Stimulated activated naive CD8-positive, alpha-beta T cell treated with anti-CD3 and anti-CD28 coated beads, Interleukin-15, Interleukin-2, amounts not matched to agents 100 U/mL and 50 U/mL, for 24 hours (primary cell): ENCODE measurements around the gene CTTN.
A peak's percentile ranks its signal among the peaks of the same experiment; 100 is the strongest.

Experiments used
- ATAC-seq: fragments of 150-1000 bp; cut with Tn5 transposase; one replicate; pipeline ENCODE4 v1.10.0; 2021
- DNase-seq: peaks from one replicate; pipeline ENCODE4 v3.0.0; 2021

Gene CTTN

DNA sequence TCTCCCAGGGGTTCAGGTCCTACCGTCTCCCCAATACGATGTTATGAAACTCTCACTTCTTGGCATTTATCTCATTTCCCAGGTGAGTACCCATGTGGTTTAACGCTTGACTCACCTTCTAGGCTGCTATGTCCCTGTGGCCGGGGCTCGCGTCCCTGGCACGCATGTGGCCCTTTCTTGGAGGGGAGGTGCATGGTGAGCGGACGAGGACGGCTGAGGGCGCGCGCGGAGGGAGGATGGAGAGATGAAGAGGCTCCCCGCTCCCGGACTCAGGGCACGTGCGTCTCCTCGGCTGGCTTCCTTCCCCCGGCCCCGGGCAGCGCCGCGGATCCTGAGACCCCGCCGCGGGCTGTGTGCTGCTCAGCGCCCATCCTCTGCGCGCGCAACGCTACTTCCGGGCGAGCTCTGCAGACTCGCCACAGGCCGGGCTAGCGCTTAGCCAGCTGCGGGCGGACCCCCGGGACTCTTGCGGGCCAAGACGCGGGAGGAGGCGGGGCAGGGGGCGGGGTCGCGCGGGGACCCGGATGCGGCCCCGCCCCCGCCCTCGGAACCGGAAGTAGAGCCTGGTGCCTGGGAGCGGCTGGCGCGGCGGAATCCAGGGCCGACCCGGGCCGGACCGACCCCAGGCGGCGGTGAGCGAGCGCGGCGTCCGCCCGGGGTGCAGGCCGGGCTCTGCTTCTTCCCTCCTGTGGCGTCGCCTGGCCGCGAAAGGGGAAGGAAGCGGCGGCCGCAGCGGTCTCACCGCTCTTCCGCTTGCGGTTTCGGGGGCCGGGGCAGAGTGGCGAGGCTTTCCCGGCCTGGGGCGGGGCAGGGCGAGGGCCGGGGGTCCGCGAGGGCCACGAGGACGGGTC lies at the start of gene CTTN:
CTTN (plus strand) TSS at position 547 of the 851 bp plus-strand sequence. CDS start 8,769 bp downstream, outside the sequence.
- ATAC-seq (peak; percentile 67), DNase-seq (peak; percentile 80)

DNA sequence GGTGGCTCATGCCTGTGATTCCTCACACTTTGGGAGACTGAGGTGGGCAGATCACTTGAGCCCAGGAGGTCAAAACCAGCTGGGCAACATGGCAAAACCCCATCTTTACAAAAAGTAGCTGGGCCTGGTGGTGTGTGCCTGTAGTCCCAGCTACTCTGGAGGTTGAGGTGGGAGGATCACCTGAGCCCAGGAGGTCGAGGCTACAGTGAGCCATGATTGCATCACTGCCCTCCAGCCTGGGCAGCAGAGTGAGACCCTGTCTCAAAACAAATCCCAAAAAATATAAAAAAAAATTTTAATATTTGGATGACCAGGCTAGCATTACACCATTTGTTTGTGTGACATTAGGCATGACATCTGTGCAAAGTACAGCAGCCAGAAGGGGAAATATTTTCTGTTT lies 49.7 kb upstream of the CTTN start:
- no peak for DNase-seq
- no peak for ATAC-seq

DNA sequence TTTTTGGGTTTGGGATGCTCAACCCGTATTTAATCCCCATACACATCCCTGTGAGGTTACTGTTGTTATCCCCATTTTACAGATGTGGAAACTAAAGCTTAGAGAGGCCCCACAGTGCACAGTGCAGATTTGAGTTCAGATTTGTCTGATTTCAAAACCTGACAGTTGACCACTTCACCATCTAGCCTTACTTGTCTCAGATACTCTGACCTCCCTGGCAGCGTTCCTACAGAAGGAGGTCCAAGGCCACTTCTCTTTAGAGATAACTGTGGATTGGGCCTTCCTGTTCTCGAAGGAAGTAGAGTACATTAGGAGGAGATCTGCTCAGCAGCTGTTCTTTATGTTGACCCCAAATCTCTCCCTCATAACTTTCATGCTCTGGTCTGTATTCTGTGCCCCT lies 46.7 kb upstream of the CTTN start:
- no peak for ATAC-seq

DNA sequence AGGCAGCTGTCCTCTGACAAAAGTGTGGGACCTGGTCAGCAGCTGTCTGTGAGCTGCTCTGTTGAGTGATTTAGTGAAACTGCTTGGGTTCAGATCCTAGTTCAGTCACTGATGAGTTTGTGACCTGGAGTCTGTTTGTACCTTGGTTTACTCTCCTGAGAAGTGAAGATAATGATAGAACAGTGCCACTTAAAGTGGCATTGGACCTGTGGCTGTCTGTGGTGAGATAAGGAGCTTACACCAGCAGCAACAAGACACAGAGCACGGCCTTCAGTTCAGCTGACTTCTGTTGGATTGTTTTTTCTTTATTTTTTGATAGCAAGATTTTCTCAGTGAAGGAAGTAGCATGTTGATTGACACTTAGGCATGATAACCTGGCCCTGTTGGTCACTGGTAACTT lies 46.2 kb upstream of the CTTN start:
- no peak for ATAC-seq

More for the DNA sequence above, 46.7 kb upstream of the CTTN start:
- DNase-seq: no peak

DNA sequence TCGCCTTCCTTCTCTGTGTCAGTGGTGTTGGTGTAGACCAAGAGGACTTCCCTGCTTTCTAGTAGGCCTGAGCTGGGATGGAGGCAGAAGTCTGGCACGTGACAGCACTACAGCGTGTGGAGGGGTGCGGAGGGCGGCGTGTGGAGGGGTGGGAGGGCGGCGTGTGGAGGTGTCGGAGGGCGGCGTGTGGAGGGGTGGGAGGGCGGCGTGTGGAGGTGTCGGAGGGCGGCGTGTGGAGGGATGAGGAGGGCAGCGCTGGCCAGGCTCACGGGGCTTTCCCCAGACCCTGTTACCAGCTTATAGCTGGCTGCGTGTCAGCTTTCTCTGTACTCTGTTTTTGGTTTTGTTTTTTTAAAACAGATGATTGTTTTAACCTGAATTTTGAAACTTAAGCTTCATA lies 45.7 kb upstream of the CTTN start:
- no peak for ATAC-seq
- DNase-seq: no peak

More for the DNA sequence above, 46.2 kb upstream of the CTTN start:
- DNase-seq: no peak

DNA sequence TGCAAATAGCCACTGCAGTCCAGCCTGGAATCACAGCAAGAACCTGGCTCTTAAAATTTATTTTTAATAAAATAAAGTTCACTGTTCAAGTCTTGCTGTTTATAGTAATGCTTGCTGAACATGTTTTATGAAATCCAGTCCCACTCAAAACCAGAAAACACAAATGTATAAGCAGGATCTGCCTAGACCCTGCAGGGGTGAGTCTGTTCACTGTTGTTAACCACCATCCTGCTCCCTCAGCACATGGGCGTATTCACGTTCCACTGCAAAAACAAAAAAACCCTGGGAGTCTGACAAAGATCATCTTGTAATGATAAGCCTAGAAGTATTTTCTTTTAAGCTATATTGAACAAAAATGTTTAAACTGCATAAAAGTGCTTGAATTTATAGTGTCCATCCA lies 45.0 kb upstream of the CTTN start:
- no peak for ATAC-seq

DNA sequence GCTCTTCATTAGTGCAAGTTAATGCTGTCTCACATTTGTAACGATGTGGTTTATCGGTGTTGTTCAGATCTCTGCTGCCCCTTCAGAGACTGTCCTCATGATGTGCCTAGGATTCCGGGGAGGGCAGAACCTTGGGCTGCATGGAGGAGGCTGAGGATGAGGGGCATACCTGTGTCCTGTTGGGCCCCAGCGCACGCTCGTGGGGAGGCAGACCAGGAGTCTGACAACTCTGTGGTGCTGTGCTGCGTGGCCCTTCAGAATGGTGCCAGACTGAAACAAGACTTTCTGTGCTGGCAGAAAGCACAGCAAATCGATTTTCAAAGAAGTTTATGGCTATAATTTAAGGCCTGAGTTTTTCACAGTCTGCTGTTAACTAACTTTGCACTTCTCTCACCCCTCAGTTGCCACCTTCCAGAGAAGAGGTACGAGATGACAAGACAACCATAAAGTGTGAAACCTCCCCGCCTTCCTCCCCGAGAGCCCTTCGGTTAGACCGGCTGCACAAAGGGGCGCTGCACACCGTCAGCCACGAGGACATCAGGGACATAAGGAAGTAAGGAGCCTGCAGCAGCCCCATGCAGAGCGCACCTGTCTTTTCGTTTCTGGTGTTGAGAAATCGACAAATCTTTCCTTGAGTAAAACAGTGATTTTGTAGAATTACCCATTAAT lies 44.3 kb upstream of the CTTN start:
- DNase-seq (no peak), ATAC-seq (no peak)

More for the DNA sequence above, 45.0 kb upstream of the CTTN start:
- DNase-seq: no peak

DNA sequence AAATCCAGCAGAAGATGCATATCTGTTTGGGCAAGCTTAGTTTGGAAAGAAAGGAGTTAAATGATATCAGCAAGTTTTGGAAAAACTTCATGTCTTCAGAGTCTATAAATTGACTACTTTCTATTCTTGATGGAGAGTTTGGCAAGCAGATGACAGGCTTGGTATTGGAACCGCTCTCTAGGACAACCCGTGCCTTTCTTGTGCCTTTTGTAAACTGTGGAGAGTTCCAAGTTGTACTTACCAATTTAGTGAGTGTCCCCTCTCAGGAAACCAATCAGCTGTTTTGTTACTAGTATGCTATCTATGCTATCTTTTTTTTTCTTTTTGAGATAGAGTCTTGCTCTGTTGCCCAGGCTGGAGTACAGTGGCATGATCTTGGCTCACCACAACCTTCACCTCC lies 43.7 kb upstream of the CTTN start:
- no peak for ATAC-seq

DNA sequence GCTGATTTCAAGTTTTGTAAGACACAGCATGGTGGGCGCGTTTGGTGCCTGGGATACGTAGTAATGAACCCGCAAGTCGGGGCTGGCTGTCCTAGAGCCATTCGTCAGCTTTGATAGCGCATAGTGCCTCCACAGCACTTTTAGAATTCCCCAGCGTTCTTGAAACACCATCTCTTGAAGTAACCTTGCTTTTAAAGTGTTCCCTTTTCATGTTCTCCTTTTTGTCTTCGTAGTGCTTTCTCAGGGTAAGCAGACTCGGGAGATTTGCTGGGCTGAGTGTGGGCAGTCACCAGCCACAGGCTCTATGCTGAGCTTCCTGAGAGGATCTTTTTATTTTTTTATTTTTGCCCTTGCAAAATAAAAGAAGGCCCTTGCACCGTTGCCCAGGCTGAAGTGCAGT lies 39.6 kb upstream of the CTTN start:
- ATAC-seq (no peak), DNase-seq (no peak)

More for the DNA sequence above, 43.7 kb upstream of the CTTN start:
- no peak for DNase-seq

DNA sequence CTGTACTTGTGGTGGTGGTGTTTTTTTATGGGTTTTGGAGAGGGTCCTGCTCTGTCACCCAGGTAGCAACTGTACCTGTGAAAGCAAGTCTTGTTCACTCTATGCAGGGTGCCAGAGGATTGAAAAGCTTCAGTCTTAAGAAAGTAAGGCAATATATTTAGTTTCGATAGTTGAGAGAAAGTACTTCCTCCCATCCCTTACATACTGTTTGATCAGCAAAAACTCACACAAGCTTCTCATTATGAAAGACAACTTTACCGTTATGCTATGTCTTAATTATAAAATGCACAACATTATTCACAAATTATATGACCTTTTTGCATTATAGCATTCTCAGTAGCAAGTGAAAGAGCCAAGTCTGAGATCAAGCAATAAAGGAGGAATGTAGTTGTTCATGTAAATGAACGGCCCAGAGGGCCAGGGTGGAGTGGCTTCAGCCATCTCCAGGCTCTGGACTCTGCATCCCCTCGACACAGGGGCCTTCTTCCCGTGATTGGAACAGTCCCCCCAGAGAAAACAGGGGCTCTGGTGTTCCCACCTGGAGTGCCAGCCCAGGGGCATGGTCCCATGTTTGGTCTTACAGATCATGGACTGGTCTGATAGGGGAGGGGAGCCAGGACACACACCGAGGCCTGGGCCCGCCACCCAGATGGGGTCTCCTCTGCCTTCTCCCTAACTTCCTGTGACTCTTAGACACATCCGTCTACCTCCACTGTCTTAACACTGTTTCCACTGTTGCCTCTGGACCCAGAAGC lies 38.7 kb upstream of the CTTN start:
- DNase-seq (no peak), ATAC-seq (no peak)

DNA sequence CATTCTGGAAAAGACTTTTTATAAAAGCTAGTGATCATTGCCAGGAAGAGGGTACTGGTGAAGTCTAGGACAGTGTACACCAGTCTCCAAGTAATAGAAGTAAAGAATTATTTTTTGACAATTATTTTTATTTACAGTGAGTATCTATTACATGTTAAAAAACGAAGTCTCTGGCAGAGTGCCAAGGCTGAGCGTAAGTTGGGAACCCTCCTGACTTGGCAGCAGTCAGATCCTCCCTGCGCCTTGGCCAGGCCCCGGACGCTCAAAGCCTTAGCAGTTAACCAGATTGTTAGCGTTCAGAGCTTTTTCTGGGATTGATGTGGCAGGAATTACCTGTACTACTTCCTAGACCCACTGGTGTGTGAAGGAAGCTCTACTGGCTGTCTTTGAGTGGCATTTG lies 38.1 kb upstream of the CTTN start:
- ATAC-seq (no peak), DNase-seq (no peak)

DNA sequence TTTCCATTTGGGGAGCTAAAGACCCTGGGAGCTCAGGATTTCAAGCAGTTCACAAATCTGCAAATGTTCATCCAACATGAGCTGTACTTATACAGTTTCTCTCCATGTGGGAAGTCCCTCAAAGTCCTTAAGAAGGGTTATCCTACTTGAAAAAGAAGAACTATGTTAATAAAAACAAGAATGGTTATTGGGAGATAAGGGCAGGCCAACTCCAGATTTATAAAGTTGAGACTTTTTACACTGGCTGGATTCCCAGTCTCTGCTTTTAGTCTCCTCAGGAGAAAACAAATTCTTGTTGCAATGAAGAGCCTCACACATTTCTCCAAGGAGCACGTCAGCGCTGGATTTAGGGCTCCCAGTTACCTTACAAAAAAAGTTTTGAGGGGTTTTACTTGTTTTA lies 34.2 kb upstream of the CTTN start:
- ATAC-seq: no peak
- no peak for DNase-seq

DNA sequence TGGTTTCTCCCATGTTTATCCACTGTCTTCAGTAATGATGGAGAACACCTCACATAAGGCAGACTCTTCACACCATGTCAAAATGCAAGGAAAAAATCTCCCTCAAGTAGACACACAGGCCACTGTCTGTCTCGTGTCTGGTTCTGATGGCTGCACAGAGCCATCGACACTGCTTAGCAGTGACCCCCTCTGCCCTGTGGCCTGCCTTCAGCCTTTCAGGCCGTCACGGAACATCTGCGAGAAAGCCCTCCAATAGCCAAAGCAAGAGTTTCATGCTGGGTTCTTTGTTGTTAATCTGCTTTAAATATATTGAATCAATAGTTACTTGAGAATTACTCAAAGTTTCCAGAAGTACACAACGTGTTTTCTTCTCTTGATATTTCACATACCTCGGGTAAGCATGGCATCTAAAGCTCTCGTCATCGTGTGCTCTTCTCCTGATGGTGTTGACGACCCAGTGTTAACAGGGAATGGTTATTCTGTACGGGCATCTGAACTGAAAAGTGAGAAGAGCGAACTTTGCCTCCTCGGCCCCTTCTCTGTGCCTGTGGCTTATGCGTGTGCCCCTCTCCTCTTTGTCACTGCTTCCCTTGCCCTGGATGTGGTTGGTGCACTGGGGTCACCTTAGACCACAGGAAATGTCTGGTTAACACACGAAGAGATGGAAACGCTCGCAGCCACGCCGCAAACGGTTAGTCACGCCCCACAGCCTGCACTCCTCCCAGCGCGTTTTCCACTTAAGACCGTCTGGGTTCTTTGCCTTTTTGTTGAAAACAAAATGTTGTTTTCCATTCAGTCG lies 33.4 kb upstream of the CTTN start:
- peak; percentile 82 for DNase-seq
- ATAC-seq: peak; percentile 95

DNA sequence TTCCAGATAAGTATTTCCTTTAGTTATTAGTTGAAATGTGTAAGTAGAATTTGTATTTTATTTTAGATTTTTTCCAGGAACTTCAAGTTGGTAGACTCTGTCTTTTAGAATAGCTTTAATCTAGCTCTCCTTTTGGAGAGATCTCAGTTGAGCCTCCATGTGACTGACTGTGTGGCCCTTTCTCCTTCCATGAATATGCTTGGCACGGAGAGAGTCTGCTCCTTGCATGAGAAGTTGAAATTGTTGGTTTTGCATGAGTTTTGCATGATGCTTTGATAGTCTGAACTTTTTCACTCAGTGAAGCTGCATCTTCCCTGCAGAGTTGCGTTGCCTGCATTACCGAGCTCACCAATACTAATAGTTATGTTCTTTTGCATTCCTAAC lies 32.8 kb upstream of the CTTN start:
- ATAC-seq: peak; percentile 19
- DNase-seq: no peak

DNA sequence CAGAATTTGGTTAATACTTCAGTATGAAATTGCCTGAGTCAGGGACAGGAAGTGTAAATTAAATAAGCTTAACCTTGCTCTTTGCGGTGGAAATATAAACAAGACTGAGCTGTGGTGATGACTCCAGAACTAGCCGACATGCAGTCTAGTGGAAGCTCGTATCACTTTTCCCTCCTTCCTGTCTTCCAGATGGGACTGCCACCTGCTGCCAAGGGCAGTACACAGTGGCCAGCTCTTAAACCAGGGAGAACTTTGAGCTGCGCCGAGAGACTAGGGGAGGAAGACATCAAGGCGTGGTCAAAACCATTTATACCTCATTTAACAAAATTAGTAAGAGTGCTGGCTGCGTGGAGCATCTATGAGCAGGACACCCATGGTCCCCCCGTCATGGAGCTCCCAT lies 31.3 kb upstream of the CTTN start:
- DNase-seq: no peak
- no peak for ATAC-seq

DNA sequence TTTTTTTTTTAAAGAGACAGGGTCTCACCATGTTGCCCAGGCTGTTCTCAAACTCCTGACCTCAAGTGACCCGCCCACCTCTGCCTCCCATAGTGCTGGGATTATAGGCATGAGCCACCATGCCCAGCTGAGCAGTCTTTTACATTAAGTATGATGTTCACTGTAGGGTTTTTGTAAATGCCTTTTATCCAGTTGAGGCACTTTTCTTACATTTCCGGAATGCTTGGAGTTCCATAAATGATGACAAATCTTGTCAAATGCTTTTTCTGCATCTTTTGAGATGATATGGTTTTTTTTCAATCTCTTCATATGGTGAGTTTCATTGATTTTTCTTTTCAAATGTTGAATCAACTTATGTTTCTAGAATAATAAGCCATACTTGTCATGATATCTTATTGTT lies 29.4 kb upstream of the CTTN start:
- DNase-seq: no peak
- ATAC-seq: no peak

DNA sequence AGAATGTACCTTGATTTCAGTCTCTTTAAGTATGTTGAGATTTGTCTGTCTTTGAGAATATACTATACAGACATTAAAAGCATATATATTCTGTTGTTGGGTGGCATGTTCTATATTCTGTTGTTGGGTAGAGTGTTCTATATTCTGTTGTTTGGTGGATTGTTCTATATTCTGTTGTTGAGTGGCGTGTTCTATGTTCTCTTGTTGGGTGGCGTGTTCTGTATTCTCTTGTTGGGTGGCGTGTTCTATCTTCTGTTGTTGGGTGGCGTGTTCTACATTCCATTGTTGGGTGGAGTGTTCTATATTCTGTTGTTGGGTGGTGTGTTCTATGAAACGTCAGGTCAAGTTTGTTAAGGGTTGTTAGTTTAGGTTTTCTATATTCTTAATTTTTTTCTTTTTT lies 27.1 kb upstream of the CTTN start:
- DNase-seq: no peak

DNA sequence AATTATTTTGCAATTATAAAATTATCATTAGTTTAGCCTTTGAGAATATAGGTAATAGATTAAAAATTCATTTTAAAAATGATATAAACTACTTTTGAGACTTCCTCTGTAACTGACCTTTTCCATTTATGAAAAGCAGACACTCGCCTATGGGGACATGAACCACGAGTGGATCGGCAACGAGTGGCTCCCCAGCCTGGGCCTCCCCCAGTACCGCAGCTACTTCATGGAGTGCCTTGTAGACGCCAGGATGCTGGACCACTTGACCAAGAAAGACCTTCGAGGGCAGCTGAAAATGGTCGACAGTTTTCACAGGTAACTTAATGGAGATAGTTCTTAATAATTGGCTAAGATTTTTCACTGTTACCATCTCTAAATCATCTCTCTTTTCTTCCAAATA lies 26.3 kb upstream of the CTTN start:
- ATAC-seq (no peak), DNase-seq (no peak)

More for the DNA sequence above, 27.1 kb upstream of the CTTN start:
- ATAC-seq: no peak

DNA sequence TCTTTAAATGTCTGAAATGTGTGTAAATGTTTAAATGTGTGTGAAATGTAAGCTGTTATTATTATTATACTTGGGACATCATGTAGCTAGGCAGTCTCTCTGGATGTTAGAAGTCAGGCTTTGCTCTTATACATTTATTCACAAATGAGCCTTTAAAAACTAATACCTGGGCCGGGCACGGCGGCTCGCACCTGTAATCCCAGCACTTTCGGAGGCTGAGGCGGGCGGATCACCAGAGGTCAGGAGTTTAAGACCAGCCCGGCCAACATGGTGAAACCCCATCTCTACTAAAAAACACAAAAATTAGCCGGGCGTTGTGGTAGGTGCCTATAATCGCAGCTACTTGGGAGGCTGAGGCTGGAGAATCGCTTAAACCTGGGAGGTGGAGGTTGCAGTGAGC lies 21.7 kb upstream of the CTTN start:
- ATAC-seq: no peak
- DNase-seq: no peak

DNA sequence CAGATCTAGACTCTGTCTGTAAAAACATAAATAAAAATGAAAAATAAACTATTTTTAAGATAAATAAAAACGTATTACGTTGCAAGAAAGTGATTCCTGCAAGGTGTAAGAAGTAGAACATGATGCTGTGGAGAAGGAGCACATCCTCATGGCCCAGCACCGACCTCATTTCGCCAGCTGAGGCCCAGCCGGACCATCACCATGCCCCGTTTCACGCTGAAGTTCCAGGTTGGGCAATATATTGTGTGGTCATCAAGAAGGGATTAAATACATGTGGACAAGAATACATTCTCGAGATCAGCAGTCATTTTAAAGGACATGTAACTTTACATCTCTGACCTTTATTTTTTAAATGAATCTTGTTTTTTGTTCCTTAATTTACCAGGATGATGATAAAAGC lies 20.7 kb upstream of the CTTN start:
- DNase-seq (no peak), ATAC-seq (no peak)

DNA sequence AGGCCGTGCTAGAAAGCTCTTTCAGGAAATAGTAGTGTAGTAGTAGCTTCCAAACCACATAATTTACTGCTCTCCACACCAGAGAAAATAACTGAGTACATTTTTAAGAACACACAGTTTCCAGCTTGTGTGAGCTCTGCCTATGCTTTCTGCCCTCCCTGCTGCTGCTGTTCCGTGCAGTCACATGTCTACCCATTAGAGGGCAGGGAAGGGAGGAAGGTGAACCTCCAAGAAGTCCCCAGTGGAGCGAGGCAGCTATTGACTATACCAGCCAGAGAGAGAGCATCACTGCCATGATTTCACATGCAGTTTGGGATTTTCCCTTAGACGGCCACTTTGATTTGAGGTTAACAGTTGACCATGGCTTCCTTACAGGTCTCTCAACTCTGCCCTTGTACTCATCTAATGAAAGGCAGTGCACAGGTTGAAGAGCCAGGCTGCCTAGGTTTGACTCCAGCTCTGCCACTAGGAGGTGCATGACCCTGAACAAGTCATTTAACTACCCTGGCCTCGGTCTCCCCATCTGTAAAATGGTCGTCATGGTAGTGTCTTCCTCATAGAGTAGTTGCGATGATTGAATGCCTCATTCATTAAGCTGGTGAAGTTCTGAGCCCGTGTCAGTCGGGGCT lies 19.7 kb upstream of the CTTN start:
- DNase-seq (no peak), ATAC-seq (peak; percentile 43)

DNA sequence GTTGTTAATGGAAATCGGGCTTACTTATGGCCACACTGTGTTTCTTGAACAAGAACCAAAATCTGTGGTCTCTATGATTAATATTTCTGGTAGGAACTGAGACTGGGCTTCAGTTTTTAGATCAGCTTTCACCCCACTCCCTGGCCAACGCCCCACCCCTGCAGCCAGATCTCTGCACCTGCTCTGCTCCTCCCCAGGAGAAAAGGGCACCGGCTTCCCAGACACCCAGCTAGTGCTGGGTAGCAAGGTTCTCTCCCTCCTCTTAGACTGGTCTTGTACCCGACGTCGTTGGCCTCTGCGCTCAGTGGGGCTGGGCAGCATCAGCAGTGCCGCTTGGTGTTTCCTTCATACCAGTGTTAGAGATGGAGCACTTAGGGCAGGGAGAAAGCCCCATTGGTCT lies 17.0 kb upstream of the CTTN start:
- DNase-seq: no peak
- no peak for ATAC-seq
